IPS-11a (cell line): ENCODE results near the gene ZNF106.

ENCODE experiments used
- H3K4me3 ChIP-seq: one replicate; pipeline ENCODE4 v1.5.1; 2013; ENCODE audit warnings: low read depth, low read length, control low read depth

ZNF106 gene

DNA sequence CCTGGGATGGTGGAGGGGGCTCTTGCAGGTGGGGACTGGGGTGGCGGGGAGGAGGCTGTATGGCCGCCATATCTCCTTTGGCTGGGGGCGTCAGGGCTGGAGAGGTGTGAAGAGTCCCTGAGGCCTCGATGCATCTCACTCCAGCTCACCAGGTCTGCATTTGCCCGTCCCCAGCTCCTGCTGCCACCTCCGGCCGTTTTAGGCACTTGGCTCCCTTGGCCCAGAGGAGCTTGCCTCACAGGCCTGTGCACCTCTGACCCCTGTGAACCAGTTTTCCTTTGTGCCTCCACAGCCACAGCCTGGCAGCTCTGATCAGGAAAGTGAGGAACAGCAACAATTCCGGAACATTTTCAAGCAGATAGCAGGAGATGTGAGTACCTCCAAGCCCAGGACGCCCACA, 81.9 kb downstream of the ZNF106 start:
- no peak overlapping the region for H3K4me3 ChIP-seq

DNA sequence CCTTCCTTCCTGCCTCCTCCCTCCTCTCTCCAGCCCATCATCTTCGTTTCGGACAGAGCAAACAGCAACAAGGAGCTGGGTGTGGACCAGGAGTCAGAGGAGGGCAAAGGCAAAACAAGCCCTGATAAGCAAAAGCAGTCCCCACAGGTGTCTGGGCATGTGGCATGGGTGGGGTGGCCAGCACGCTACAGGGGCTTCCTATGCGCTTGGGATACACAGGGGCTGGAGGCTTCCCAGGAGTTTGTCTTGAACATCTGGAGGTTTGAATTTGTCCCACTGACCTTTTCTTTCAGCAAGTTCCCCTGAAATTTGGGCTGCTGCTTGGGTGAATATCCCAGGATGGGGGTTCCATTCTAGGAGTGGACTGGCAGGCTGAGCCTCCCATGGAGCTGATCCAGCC, 82.8 kb downstream of the ZNF106 start:
- H3K4me3 ChIP-seq = no peak overlapping the region

DNA sequence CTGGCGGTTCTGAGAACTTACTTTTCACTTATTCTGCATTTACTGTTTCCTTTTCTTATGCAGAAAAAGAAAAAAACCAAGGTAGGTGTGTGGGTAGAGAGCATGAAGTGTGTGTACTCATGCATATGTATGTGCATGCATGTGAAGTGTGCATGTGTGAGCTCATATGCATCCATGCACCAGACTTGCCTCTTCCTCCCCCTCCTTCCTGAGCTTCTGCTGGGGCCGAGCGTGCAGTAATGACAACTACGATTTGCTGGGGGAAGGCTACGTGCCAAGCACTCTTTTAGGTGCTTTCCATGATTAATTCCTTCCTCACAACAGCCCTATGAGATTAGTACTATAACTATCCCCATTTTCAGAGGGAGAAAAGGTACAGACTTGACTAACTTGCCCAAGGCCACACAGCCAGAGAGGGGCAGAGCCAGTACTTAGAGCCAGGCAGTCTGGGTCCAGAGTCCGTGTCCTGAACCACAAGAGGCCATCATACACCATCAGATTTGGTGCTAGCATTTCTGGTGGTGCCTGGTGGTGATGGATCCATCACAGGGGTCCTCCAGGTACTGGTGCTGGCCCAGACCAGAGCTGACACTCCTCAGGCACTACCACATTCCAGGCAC, 85.0 kb downstream of the ZNF106 start:
- H3K4me3 ChIP-seq = no peak overlapping the region

GRCh38 chr15:42404461-42405235, 86.3 kb downstream of the ZNF106 start:
- H3K4me3 ChIP-seq = no peak overlapping the region

- H3K4me3 ChIP-seq = no peak overlapping the region
These were observed 87.6 kb downstream of the ZNF106 start for GRCh38 chr15:42403389-42403788.

- H3K4me3 ChIP-seq = no peak overlapping the region
These were observed 88.3 kb downstream of the ZNF106 start for GRCh38 chr15:42402455-42403205.

DNA sequence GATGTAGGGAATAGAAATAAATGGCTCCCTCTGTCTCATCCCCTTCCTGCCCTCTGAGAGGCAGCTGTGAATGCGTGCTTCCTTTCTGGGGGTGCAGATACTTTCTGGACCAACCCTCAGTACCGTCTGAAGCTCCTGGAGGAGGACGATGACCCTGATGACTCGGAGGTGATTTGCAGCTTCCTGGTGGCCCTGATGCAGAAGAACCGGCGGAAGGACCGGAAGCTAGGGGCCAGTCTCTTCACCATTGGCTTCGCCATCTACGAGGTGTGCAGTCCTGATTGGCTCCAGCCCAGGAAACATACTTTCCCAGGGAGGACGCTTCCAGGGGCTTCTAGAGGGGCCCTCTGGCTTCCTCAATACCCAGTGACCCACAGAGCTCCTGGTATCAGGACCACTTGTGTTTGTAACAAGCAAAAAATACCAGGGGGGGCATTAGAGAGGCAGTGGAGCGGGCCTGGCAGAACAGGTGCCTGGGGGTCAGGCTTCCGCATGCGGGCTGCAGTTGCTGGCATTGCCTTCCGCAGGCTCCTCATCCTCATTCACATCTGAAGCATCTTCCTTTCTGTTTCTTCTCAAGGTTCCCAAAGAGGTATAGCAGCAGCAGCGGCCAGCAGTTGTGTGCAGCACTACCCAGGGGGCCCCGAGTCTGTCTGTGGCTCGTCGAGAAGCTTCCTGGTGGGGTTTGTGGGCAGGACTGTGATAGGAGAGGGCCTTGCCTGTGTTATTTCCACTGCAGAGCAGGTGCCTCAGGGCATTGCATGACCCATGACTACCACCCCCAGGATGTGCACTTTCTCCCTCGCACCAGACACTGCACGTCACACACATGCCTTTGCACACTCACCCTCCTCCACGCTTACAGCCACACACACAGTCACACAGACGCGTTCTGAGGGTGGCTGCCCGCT, 89.1 kb downstream of the ZNF106 start:
- no peak overlapping the region for H3K4me3 ChIP-seq

- H3K4me3 ChIP-seq = no peak overlapping the region
These were observed 95.1 kb downstream of the ZNF106 start for GRCh38 chr15:42395838-42396237.

- no peak overlapping the region for H3K4me3 ChIP-seq
These were observed 96.8 kb downstream of the ZNF106 start for GRCh38 chr15:42394106-42394505.

DNA sequence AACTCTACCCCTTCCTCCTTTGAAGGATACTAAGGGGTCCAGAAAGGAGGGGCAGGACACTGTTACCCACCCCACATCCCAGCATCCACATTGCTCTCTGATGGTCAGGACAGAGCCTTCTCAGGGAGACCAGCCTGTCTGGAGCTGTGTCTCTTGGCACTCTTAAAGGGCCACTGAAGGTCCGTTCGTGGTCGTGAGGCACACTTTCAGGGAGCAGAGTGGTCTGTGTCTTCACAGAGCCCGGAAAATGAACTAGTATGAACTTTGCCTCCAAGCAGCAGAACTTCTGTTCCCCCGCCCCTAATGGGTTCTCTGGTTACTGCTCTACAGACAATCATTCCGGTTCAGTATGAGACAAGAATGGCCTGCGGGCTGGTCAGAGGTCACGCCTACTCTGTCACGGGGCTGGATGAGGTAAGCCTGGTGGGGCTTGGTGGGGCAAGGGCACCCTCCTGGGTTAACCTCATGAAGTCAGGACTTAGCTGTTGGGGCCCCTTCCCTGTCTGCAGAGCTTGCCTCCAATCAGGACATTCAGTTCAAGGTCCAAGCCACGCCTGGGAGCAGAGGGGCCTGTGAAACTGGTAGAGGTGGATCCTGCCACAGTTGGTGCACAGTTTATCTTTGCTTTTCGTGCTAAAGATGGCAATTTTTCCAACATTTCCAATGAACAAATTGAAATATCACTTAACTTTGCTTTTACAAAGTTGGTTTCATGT, 98.5 kb downstream of the ZNF106 start:
- H3K4me3 ChIP-seq = no peak overlapping the region

GRCh38 chr15:42387603-42388002, 103.3 kb downstream of the ZNF106 start:
- no peak overlapping the region for H3K4me3 ChIP-seq

- no peak overlapping the region for H3K4me3 ChIP-seq
These were observed 104.8 kb downstream of the ZNF106 start for GRCh38 chr15:42385980-42386700.

- no peak overlapping the region for H3K4me3 ChIP-seq
These were observed 105.5 kb downstream of the ZNF106 start for GRCh38 chr15:42385206-42385979.

DNA sequence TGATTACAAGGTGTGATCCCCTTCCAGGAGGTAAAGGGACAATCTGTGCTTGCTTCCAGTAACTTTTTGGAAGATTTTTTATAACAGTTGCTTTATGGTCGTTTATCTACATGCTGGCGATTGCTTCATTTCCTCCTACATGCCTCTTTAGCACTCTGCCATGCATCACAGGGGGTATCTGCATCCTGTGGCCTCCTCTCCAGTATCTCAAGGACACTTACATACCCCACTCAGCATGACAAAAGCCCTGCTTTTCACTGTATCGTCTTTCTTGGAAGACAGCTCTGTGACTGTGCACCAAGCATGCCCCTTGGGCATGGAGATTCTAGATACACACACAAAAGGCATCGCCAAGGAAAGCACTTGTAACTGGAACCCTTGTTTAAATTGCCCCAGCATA, 106.3 kb downstream of the ZNF106 start:
- H3K4me3 ChIP-seq = no peak overlapping the region

- no peak overlapping the region for H3K4me3 ChIP-seq
These were observed 112.9 kb downstream of the ZNF106 start for GRCh38 chr15:42378011-42378410.

DNA sequence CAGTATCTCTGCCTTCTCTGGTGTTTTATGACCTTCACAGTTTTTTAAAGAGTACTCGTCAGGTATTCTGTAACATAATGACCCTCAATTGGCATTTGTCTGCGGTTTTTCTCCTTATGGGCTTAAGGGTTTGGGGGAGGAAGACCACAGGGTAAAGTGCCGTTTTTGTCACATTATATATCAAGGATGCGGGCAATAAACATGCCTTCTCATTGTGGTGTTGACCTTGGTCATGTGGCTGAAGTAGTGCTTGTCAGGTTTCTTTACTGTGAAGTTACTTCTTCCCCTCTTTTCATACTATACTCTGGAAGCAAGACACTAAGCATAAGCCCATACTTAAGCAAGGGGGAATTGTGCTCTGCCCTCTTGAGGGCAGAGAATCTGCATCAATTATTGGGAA, 115.0 kb downstream of the ZNF106 start:
- H3K4me3 ChIP-seq = no peak overlapping the region

GRCh38 chr15:42375252-42375651, 115.7 kb downstream of the ZNF106 start:
- H3K4me3 ChIP-seq = no peak overlapping the region

- no peak overlapping the region for H3K4me3 ChIP-seq
These were observed 116.1 kb downstream of the ZNF106 start for GRCh38 chr15:42374810-42375209.

GRCh38 chr15:42373936-42374335, 117.0 kb downstream of the ZNF106 start:
- no peak overlapping the region for H3K4me3 ChIP-seq
